ENCODE data around the gene BAD.

DNA sequence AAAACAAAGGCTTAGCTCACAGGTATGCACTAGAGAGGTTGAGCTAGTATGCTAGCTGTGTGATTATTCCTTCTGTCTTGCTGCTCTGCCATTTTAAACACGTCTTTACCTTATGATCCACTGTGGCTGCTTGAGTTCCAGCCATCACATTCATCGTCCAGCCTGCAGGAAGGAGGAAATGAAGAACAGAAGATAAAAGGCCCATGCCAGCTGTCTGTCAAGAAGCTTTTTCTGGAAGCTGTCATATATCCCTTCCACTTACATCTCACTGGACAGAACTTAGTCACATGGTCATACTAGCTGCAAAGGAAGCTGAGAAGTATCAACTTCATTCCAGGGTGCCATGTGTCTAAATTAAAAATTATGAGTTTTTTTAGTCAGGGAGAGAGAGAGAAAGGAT is 42.9 kb upstream of the BAD start:
- TF ChIP-seq, protein P1, sequence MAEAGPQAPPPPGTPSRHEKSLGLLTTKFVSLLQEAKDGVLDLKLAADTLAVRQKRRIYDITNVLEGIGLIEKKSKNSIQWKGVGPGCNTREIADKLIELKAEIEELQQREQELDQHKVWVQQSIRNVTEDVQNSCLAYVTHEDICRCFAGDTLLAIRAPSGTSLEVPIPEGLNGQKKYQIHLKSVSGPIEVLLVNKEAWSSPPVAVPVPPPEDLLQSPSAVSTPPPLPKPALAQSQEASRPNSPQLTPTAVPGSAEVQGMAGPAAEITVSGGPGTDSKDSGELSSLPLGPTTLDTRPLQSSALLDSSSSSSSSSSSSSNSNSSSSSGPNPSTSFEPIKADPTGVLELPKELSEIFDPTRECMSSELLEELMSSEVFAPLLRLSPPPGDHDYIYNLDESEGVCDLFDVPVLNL (IDR thresholded peaks at IDR 0.05; ENCODE audit: low read depth, low read length), result no peak
- TF ChIP-seq EZH2 (IDR thresholded peaks at IDR 0.05; ENCODE audit: borderline replicate concordance, control insufficient read depth, low read depth, low read length) (no peak), FOXM1 (IDR thresholded peaks at IDR 0.05; ENCODE audit: low read depth, low read length) (no peak), POLR2A (IDR thresholded peaks at IDR 0.05; ENCODE audit: low read depth, low read length) (no peak), SIX5 (IDR thresholded peaks at IDR 0.05; ENCODE audit: low read depth, low read length, severe bottlenecking) (no peak), SMC3 (IDR thresholded peaks at IDR 0.05; ENCODE audit: borderline replicate concordance, low read length) (no peak)
- TF ChIP-seq, protein P2, sequence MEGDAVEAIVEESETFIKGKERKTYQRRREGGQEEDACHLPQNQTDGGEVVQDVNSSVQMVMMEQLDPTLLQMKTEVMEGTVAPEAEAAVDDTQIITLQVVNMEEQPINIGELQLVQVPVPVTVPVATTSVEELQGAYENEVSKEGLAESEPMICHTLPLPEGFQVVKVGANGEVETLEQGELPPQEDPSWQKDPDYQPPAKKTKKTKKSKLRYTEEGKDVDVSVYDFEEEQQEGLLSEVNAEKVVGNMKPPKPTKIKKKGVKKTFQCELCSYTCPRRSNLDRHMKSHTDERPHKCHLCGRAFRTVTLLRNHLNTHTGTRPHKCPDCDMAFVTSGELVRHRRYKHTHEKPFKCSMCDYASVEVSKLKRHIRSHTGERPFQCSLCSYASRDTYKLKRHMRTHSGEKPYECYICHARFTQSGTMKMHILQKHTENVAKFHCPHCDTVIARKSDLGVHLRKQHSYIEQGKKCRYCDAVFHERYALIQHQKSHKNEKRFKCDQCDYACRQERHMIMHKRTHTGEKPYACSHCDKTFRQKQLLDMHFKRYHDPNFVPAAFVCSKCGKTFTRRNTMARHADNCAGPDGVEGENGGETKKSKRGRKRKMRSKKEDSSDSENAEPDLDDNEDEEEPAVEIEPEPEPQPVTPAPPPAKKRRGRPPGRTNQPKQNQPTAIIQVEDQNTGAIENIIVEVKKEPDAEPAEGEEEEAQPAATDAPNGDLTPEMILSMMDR (IDR thresholded peaks at IDR 0.05 in 2 of 3, conservative IDR thresholded peaks at IDR 0.05 in 1 of 3; ENCODE audit: control insufficient read depth in 2 of 3, extremely low read depth in 1 of 3, insufficient read depth in 1 of 3, low read depth in 3 of 3, low read length in 3 of 3), result no peak
